Uterus (tissue), 4 donors: Measurements from ENCODE around the gene MND1. TPM values are rescaled to one million over a fixed set of nuclear protein-coding genes. Genes with fewer than 3 reads are reported as not detected.
A peak's percentile ranks its signal among the peaks of the same experiment; 100 is the strongest.

ENCODE experiments used
- DNase-seq, 2 donors: peaks; one replicate each; pipeline ENCODE4 v3.0.0-alpha.2; 2019 to 2020
- H3K27ac ChIP-seq, 2 donors: fragments of 200-600 bp; sonication (generic); 1 replicate in 1 of 2; 2 replicates in 1 of 2; pipeline ENCODE4 v1.5.1; 2016 to 2018
- H3K27me3 ChIP-seq, 2 donors: fragments of 200-600 bp; sonication (generic); one replicate each; pipeline ENCODE4 v1.5.1; 2018 to 2019; ENCODE audit warnings: control low read depth in 1 of 2
- H3K36me3 ChIP-seq, 2 donors: fragments of 200-600 bp; sonication (generic); one replicate each; pipeline ENCODE4 v1.5.1; 2019; ENCODE audit warnings: control low read depth in 1 of 2
- H3K4me1 ChIP-seq, 2 donors: fragments of 200-600 bp; sonication (generic); one replicate each; pipeline ENCODE4 v1.5.1; 2018 to 2019; ENCODE audit warnings: control low read depth in 1 of 2
- H3K4me3 ChIP-seq, 2 donors: fragments of 200-600 bp; sonication (generic); 1 replicate in 1 of 2; 2 replicates in 1 of 2; pipeline ENCODE4 v1.5.1; 2018 to 2019; ENCODE audit warnings: mild to moderate bottlenecking in 1 of 2
- H3K9me3 ChIP-seq, 2 donors: fragments of 200-600 bp; sonication (generic); one replicate each; pipeline ENCODE4 v1.5.1; 2019; ENCODE audit warnings: control low read depth in 1 of 2
- CTCF ChIP-seq, 4 experiments: fragments of 200-600 bp in 2 of 4; fragments of 450-650 bp in 2 of 4; sonication (generic) in 2 of 4; IDR thresholded peaks; one replicate each; pipeline ENCODE4 v1.5.1; 2016 to 2019; ENCODE audit warnings: antibody characterized with exemption in 4 of 4, mild to moderate bottlenecking in 2 of 4, moderate library complexity in 1 of 4
- POLR2A ChIP-seq, 2 donors: fragments of 450-650 bp; IDR thresholded peaks; one replicate each; pipeline ENCODE4 v1.6.1; 2016; ENCODE audit warnings: antibody characterized with exemption in 2 of 2, mild to moderate bottlenecking in 1 of 2, moderate library complexity in 1 of 2
- intact Hi-C: fragments of 100-400 bp; cut with DNase I; formaldehyde crosslinking; loops from one replicate; pipeline ENCODE4 v1.15.1; 2023; ENCODE audit warnings: low total_unique reads
- total RNA-seq, 4 donors: library from RNA; depleted of rRNA in 3 of 4; stranded (reverse); fragments of >200 nt in 3 of 4; gene quantifications; one replicate each; pipeline versions ENCODE4 v1.1.0 to v1.2.4, GENCODE V29; 2014 to 2023
- donor health status: DM: yes; HTN: yes; CAD: no.

MND1 gene
- total RNA-seq, 4 donors from 2014 or later = 1.0 to 6.5 TPM; not detected in 2

DNA sequence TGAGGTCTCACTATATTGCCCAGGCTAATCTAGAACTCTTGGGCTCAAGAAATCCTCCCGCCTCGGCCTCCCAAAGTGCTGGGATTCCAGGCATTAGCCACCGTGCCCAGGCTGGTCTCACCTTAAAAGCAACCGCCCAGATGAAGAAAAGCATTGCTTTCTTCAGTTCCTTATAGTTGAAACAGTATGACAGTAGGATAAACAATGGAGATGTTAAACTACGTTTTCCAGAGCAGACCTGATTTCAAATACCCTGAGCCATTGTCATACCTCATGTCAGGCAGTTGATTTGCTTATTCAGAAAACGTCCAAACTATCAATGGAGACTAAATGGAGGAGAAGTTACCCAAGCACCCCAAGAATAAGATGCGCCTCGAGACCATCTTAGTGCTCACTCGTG lies 95.3 kb downstream of the MND1 start:
- no peaks in the 10 kb centered on the region for H3K9me3 ChIP-seq
- H3K4me1 ChIP-seq = no peaks in the 10 kb centered on the region
- H3K27ac ChIP-seq = no peak overlapping the region
- no peak for DNase-seq
- intact Hi-C loops = loop anchor here (10.0 kb wide), 1 partner anchor 135 kb away; no protein-coding TSS in a partner anchor
- H3K4me3 ChIP-seq = no peak overlapping the region
- TF ChIP-seq POLR2A (IDR thresholded peaks at IDR 0.05) (no peak), CTCF (IDR thresholded peaks at IDR 0.05) (no peak)
- no peaks in the 10 kb centered on the region for H3K36me3 ChIP-seq
- no peaks in the 10 kb centered on the region for H3K27me3 ChIP-seq

DNA sequence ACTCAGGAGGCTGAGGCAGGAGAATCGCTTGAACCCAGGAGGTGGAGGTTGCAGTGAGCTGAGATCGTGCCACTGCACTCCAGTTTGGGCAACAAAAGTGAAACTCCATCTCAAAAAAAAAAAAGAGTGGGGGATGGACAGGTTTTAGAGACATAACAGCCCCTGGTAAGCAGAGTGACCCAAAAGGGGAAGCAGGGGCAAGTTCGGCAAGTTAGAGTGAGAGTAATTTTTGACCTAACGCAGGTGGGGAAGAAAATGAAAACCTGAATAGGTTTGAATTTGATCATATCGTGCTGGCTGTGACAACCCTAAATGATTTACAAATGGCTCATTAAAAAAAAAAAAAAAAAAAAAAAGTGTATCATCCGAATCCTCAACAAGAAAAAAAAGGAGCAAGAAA lies 96.0 kb downstream of the MND1 start:
- no peaks in the 10 kb centered on the region for H3K36me3 ChIP-seq
- no peak for DNase-seq
- intact Hi-C loops = no loop called here

DNA sequence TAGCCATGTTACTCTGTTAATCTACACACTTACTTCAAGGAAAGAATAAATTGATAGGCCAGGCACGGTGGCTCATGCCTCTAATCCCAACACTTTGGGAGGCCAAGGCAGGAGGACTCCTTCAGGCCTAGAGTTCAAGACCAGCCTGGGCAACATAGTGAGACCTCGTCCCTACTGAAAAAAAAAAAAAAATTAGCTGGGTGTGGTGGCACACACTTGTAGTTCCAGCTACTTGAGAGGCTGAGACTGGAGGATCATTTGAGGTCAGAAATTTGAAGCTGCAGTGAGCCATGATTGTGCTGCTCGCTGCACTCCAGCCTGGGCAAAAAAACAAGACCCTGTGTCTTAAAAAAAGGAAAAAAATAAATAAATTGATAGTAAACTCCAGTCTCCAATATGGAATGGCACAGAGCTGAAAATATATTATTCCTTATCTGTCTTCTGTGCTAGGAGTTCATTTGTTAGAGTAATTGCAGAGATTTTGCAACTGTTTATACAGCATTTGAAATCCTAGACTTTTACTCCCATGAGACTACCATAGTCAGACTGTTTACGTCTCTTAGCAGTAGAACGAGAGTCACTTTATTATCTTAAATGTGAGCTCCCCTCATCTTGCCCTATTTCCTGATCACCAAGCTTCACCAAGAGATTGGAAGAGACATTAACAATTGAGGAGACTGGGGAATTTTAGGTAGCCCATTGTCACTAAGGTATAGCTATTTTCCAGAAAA lies 102.9 kb downstream of the MND1 start:
- no peaks in the 10 kb centered on the region for H3K27me3 ChIP-seq
- peak overlapping the region; percentile 26 to 47 for H3K27ac ChIP-seq
- no peaks in the 10 kb centered on the region for H3K9me3 ChIP-seq
- TF ChIP-seq POLR2A (IDR thresholded peaks at IDR 0.05) (no peak), CTCF (IDR thresholded peaks at IDR 0.05) (no peak)
- no peak overlapping the region for H3K4me3 ChIP-seq
- no peak for DNase-seq
- intact Hi-C loops = no loop called here
- no peaks in the 10 kb centered on the region for H3K4me1 ChIP-seq
- no peaks in the 10 kb centered on the region for H3K36me3 ChIP-seq

More for the DNA sequence above, 96.0 kb downstream of the MND1 start:
- H3K4me1 ChIP-seq = no peaks in the 10 kb centered on the region
- no peaks in the 10 kb centered on the region for H3K9me3 ChIP-seq
- no peak for TF ChIP-seq CTCF (IDR thresholded peaks at IDR 0.05)
- no peak for TF ChIP-seq POLR2A (IDR thresholded peaks at IDR 0.05)
- no peak overlapping the region for H3K4me3 ChIP-seq
- no peak overlapping the region for H3K27ac ChIP-seq
- no peaks in the 10 kb centered on the region for H3K27me3 ChIP-seq

DNA sequence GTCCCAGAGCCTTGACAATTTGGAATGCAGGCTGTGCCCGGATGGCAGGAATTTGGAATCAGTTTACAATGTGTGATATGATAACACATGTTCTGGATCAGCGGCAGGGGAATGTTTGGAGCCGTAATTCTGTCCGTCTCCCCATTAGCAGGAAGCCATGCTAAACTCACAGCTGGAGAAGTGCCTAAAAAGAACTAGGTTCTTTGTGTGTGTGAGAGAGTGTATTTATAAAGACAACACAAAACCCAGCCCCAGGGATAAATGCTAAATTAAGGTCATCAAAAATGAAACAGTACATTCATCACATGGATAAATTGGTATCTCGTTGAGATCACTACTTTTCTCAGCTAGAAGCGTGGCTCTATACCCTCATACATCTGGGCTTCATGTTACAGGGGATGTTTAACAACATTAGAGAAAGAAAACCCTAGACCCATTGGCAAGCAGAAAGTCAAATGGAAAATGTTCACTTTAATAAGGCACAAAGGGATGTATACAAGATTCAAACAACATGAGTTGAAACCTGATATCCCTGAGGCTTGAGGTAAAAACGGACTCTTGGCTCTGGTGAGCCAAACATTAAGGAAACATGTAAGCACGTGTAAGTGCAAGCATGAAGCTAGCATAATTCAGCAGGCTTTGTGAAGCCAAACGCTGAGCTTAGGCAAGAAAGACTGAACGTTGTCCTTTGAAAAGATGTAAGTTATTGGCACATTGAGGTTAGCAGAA lies 103.7 kb downstream of the MND1 start:
- no peaks in the 10 kb centered on the region for H3K9me3 ChIP-seq
- H3K4me1 ChIP-seq = no peaks in the 10 kb centered on the region
- H3K27ac ChIP-seq = peak overlapping the region; percentile 26 to 47
- TF ChIP-seq POLR2A (IDR thresholded peaks at IDR 0.05) (no peak), CTCF (IDR thresholded peaks at IDR 0.05) (no peak)
- no peaks in the 10 kb centered on the region for H3K36me3 ChIP-seq
- intact Hi-C loops = no loop called here
- no peak overlapping the region for H3K4me3 ChIP-seq
- no peak for DNase-seq
- no peaks in the 10 kb centered on the region for H3K27me3 ChIP-seq

GRCh38 chr4:153449338-153449737 lies 104.8 kb downstream of the MND1 start:
- Histone ChIP-seq H3K36me3 (no peaks in the 10 kb centered on the region), H3K4me1 (no peaks in the 10 kb centered on the region), H3K4me3 (no peak overlapping the region), H3K27me3 (no peaks in the 10 kb centered on the region), H3K27ac (no peak overlapping the region), H3K9me3 (no peaks in the 10 kb centered on the region)
- intact Hi-C loops = no loop called here
- no peak for DNase-seq
- TF ChIP-seq POLR2A (IDR thresholded peaks at IDR 0.05) = no peak
